Activated T-helper 9 cell treated with anti-CD3 and anti-CD28 coated beads, Interleukin-2, amount 50 U/mL, for 16 hours (primary cell): ENCODE data around the gene EFL1.

ENCODE experiments used
- DNase-seq: peaks from one replicate; pipeline ENCODE4 v3.0.0-alpha.2; 2020; ENCODE audit warnings: low read depth

Gene EFL1

DNA sequence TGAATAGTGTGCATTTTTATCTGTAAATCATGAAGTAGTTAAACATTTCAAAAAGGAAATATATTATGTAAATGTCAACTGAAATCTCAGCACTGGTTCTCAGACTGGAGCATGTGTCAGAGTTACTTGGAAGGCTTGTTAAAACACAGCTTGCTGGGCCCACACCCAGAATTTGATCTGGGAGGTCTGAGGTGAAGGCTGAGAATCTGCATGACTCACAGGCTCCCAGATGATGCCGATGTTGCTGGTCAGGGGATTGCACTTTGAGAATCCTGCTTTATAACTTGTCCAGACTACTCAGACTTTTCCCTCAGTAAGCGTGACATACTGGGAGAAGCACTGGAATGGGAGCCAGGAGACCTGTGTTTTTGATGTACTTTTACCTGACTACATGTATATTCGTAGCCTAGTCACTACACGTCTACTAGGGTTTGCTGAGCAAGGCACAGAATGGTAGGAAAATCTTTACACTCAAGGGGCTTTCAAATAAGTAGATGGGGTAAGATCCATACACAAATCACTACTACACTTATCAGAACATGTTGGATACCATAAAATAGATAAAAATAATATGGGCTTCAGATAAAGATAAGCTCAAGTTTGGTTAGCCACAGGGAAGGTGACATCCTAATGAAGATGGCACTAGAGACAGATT lies 139.7 kb downstream of the EFL1 start:
- no peak for DNase-seq

DNA sequence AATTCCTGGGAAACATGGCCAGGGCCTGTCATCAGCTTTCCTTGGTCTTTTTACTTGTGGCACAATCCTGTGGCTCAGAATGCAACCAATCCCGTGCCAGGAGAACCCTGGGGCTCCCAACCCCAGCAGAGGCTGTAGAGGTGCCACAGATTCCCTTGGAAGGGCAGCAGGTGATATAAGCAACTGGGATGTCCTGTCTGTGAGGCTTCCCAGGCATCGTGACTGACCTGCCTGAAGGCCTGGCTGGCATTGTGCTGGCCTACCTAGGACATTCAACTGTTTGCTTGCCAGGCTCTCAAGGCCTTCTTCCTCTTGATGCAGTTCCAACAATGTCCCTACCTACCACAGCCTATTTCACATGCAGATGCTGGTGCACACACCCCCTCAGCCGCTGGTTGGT lies 144.5 kb downstream of the EFL1 start:
- no peak for DNase-seq

DNA sequence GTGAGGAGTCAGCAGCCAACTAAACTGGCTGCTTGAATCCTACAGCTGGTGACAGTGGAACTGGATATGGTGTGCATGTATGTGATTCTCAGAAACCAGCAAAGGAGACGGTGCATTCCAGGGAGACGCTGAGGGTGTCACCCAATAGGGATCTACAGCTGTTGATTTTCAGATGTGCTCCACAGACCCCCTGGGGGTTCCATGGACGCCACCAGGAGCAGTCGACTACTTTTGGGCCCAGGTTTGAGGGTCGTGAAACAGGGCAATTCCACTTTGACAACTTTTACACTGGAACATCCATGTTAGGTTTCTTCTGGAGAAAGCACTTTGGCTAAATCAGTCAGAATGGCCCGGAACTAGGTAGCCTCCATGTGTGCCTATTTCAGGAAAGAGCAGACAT lies 145.2 kb downstream of the EFL1 start:
- DNase-seq, result no peak

DNA sequence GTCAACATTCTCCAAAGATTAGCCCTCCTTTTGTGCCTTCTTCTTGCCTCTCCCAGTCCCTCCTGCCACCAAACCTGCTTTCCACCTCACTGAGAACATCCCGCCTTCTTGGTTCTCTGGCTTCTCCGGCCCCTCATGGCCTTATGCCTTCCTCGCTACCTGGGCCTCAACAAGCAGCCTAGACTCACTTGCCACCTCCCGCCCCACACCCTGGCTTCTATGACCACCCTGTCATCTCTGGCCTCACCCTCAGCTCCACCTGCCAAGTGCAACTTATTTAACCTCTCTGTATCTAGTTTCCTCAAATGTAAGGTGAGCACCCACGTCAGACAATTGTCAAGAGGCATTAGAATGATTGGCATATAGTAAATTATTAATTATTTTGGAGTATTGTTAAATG lies 147.9 kb downstream of the EFL1 start:
- DNase-seq, result no peak

DNA sequence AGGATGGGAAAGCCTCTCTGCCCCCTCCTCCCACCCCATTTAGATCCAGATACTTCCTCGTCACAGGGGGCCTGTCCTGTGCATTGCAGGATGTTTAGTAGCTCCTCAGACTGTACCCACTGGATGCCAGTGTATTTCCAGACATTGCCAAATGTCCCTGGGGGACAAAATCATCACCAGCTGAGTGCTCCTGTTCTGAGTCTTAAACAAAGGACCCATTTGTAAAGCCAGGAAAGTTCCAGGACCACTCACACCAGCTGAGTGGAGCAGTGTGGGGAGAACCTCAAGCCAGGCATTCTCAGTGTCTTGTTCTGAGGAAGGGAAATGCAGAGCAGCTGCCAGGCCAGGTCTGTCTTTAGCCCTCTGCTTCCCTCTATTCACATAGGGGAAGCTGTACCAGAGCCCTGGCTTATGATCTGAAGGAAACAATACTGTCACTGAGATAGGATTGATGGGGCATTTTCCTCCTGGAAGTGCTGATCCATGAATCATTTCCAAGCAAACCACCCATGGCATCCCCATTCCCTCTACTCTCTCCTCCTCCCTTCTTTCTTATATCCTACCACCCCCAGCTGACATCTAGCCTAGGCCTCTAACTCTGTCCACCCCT lies 149.3 kb downstream of the EFL1 start:
- no peak for DNase-seq

DNA sequence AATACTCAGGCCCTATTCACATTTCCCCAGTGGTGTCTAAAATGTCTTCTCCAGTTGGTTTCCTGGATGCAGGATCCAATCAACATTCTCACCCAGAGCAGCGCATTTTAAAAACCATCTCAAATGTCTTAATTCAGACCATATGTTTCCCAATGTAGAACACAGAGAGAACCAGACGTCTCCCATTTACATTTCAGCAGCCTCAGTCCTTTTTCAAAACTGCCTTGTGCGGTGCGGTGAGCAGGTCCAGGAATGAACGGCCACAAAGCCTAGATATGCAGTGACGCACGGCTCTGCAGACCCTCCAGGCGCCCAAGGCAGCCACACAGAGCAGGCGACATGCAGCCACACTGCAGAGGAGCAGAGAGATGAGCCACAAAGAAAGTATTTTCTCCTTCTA lies 150.6 kb downstream of the EFL1 start:
- no peak for DNase-seq

DNA sequence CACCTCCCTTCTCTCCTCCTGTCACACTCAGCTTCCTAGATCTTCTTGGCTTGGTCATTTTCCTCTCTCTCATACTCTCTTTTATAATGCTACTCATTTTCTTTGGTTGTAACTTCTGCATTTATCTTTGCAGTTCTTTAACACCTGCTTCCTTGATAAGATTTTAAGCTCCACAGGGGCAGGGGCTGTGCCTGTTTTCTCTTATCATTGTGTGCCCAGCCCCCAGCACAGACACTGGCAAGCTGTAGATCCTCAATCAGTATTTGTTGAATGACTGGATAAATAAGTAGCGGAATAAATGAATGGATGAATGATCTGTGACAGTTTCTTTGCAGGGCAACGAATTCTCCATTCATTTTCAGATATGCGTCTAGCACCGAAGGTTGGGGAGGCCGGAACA lies 152.4 kb downstream of the EFL1 start:
- DNase-seq, result no peak

DNA sequence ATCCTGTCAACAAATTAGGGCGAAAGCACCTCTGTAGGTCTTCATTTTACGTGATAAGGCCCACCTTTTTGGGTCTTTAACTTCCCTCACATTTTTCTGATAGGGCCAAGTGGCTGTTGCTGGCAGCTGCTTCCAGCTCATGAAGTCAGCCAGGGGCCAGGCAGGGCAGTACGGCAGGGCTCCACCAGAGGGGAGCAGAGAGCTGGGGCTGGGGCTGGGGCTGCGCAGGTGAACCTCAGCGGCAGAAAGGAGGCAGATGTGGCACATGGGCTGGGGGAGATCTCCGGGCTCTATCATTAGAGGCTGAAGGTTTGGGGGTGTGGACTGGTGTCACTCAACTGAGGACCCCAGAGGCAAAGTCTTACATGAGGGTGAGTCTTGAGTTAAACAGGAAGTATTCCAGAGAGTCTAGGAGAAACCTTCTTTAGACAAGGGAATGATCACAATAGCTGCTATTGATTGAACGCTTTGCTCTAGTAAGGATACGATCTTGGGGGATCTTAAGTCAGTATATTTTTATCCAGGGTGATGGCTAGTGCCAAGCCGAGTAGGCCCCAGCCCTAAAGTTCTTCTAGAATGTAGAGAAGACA lies 153.9 kb downstream of the EFL1 start:
- DNase-seq, result peak; percentile 42

DNA sequence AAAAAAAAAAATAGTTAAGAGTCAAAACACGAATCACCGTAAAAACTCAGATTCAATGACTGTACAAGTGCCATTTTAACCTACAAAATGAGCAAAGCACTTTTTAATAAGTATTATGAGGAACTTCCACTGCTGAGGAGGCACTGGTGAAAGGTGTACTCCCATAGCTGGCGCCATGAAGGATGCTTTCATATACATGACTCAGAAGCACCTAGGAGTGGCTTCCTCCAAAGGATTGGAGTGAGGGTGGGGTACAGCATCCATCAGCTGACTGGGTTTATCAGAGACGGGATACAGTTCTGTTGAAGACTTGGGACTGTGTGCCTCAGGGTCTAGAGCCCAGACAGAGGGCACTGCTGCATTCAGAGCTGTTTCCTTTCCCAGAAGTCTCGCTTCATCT lies 155.9 kb downstream of the EFL1 start:
- no peak for DNase-seq

DNA sequence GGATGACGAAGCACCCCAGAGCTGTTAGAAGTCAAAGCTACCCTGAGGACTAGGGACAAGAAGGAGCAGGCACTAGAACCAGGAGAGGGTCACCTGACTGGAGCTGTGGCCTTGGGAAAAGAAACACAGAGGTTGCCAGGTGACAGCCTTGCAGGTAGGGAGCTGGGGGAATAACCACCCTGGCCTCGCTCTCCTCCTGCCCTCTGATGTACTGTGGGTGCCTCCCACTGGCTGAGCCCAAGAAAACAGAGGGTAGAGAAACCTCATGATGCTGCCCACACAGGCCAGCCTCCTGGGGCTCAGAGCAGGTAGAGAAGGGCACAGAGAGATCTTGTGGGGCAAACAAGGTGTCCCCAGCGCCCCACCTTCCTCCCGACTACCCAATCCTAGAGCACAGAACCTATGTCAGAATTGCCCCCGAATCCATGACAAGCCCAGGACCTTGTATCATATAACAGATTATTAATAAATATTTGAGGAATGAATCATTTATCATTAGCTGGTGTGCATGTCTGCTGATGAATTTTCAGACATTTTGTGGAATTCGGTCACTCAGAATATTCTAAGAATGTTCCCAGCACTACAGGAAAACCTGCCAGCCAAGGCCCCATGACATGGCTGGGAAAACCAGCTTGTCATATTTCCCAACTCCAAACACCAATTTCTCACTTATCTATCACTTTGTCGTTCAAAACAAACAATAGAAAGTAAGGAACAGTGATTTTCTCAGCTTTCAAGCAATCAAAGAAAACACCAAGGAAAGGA lies 156.9 kb downstream of the EFL1 start:
- no peak for DNase-seq

DNA sequence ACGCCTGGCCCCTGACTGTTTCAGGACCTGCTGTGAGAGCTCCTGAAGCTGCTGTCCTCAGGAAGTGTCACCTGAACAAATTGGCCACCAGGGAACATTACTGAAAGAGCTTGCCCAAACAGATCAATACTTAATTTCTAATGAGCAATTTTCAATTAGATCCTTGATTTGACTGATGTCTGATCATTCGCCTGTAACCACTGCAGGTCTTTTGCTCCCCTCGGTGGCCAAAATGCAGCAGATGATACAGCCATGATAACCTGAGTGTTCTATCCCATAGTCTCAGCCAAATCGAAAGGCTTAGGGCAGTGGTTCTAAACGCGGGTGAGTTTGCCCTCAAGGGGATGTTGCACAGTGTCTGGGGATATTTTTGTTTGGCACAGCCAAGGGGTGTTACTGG lies 159.1 kb downstream of the EFL1 start:
- no peak for DNase-seq

DNA sequence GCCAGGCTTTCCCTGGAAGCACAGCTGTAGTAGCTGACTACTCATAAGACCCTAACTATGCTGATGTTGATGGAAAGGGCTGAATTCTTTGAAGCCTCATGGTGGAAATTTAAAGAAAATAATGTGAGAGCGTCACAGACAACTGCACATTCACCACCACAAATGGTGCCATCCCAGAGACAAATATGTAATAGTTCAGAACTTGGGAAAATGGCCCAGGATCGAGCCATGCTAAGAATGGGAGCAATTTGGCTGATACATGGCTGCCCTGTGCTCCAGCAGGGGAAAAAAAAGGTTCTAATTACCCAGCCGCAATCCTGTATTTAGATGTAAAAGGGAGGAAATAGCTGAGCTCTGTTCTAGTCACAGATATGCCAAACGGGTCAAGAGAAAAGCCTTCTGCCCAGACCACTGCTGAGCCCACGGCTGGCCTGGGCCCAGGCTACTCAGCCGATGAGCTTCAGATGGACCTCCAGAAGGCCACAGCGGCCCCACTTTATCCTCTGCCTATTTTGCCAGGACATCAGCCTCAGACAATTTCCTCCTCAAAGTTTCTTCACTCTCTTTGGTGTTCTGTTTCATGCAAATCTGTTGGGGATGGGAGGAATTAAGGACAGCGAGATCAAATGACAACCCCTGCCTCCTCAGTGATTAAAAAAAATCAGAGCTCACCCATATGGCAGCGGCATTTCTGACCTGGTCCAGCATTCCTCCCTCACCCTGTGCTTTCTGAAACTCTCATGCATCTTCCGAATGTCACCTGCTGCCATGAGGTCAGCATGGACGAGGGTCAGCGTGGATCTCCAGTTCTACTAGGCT lies 162.2 kb downstream of the EFL1 start:
- DNase-seq, result no peak

DNA sequence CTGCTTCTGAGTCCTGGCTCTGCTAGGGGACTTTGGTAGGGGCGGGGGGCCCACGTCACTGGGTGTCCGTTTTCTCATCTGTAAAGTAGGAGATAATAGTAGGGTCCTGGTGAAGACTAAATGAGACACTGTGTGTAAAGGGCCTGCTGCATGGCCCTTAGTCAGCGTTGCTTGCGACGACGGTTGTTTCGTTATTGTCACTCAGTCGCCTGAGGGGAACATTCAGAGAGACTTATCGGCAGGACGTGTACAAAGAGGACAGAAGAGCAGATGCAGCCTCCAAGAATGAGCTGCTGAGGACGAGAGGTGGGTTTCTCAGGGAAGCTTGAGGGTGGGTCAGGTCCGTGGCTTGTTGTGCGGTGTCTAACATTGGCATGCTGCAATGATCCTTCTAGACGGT lies 163.9 kb downstream of the EFL1 start:
- no peak for DNase-seq

DNA sequence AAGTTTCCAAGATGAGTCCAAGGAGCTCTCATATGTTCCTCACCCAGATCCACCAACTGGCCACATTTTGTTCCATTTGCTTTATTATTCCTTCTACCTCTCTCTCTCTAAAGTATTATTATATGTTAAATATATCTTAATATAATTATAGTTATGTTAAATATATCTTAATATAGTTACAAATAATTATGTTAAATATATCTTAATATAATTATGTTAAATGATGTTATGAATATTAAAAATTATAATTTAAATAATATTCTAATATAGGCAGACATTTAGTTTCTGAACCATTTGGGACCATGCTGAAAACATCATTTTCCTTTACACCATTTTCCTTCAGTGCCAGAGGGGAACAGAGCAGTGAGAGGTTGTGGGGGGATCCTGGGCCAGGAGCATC lies 166.7 kb downstream of the EFL1 start:
- DNase-seq, result no peak

DNA sequence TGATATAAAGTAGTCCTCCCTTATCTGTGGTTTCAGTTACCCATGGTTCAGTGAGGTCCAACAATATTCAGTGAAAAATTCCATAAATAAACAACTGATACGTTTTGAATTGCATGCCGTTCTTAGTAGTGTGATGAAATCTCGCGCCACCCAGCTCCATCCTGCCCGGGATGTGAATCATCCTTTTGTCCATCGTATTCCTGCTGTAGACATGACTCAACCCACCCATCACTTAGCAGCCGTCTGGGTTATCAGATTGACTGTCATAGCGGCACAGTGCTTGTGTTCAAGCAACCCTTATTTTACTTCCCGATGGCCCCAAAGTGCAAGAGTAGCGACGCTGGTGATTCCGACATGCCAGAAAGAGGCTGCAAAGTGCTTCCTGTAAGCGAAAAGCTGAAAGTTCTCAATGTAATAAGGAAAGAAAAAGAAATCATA lies 168.7 kb downstream of the EFL1 start:
- DNase-seq, result no peak

DNA sequence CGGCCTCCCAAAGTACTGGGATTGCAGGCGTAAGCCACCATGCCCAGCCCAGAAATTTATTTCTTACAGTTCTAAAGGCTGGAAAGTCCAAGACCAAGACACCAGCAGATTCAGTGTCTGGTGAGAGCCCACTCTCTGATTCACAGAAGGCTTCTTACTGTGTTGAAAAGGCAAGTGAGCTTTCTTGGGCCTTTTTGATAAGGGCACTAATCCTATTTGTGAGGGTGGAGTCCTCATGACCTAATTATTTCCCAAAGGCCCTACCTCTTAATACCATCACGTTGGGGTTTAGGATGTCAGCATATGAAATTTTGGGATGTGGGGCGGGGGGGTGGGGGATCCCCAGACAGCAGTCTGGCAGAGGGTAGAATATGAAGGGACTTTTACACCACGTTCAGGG lies 169.2 kb downstream of the EFL1 start:
- no peak for DNase-seq

DNA sequence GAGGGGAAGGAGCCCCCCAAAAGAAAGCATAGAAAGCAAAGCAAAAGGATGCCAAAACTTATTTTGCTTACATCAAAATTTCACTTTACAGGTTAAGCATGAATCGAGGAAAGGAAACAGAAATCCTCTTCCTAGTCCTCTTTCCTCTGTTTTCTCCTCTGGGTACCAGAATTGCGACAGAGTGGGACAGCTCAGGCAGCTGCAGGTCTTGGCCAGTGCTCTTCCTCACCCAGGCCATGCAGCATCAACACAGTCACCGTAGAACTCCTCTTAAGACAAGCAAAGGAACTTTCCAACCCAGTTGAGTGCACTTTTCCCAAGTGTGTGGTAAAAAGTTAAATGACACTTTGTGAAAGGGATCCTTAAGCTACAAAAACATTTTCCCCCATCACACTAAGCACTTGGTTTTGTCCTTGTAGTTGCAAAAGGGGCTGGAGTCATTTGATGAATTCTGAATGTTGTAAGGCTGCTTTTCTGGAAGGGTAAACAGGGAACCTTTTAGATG lies 170.8 kb downstream of the EFL1 start:
- no peak for DNase-seq

DNA sequence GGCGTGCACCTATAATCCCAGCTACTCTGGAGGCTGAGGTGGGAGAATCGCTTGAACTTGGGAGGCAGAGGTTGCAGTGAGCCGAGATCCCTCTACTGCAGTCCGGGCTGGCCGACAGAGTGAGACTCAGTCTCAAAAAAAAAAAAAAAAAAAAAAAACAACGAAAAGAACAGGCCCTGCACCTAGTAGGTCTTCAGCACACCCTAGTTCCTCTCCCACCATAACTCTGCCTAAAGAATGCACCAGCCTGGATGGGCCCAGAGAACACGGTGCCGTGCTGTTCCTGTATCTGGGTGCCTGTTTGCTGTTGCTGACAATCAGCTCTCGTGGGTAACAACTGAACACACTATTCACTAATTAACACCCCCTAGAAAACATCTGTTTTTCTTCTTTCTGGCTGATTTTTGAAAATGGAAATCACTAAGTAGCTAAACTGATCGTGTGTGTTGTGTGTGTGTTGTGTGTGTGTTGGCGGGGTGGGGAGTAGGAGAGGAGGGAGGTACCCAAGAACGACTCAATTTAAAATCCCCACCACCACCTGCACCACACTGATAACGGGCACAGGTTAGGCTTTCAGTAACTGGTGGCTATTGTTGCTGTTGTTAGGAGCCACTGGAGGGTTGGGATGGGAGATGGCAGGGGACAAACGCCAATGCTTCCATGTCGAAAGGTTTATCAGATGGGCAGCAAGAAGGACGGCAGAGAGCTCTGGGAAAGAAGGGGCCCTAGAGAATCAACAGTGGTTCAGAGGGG lies 176.1 kb downstream of the EFL1 start:
- no peak for DNase-seq

DNA sequence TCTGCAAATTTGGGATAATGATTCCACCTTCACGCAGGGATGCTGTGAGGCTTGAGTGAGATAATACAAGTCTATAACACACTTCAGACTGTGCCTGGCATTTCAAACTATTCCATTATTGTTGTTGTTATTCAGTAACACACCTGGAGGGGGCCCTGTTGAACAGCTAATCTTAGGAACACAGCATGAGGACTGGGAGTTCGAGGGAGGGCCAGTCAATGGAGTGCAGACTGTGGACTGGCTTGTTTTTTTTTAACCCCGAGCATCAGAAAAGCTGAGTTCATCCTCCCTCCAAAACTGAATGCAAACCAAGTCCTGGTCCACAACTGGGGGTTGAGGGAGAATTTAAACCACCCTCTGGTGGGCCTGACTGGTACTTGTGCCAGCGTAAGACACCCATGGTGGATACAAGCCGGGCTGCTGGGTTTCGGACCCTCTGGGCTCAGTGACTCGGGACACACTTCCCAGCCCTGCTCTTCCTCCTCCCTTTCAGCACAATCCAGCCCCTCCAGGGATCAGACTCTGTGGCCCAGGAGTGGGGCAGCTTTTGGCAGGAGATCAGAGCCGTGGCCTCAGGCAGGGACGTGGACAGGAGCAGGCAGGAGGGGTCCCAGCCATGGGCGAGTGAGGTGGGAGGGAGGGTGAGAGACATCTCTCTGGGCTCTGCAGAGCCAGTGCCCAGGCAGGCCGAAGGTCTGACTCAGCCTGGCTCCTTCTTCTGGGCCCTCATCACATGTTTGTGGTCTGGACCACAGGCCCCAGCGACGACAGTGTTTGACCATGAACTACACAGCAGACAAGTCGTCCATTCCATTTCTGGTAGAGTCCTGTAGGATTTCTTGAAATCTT lies 180.4 kb downstream of the EFL1 start:
- DNase-seq, result no peak

DNA sequence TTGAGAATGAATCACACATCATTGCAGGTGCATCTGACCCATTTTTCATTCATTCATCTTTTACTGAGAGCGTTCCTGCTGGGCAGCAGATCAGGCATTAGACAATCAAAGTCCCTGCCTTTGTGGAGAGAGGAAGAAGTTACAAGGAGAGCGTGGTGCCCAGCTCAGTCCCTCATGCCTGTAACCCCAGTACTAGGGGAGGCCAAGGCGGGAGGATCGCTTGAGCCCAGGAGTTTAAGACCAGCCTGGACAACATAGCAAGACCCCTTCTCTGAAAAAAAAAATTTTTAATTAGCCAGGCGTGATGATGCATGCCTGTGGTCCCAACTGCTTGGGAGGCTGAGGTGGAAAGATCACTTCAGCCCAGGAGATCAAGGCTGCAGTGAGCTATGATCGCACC lies 181.8 kb downstream of the EFL1 start:
- no peak for DNase-seq
